Small intestine (tissue), 7 donors: ENCODE data around the gene TENT4A. TPM values are rescaled to one million over a fixed set of nuclear protein-coding genes. Genes with fewer than 3 reads are reported as not detected.

ENCODE experiments used
- DNase-seq, 2 donors: peaks; one replicate each; pipeline versions ENCODE4 v3.0.0 to v3.0.0-alpha.2; 2013
- FAIRE-seq: peaks from 2 replicates; lab custom pipeline; 2012; peaks lifted over from hg19 to GRCh38; lab: Jason Lieb, UNC
- H3K27ac ChIP-seq, 3 donors: one replicate each; pipeline ENCODE4 v1.5.1; 2013; ENCODE audit warnings: low read length in 2 of 3, mild to moderate bottlenecking in 2 of 3, control low read depth in 1 of 3, inconsistent platforms in 1 of 3, low read depth in 1 of 3, moderate library complexity in 1 of 3
- H3K27me3 ChIP-seq, 3 donors: one replicate each; pipeline ENCODE4 v1.6.1; 2013; ENCODE audit warnings: low read length in 3 of 3, inconsistent platforms in 1 of 3; ENCODE audit not compliant: control insufficient read depth in 3 of 3, insufficient read depth in 3 of 3
- H3K36me3 ChIP-seq, 3 donors: one replicate each; pipeline ENCODE4 v1.6.1; 2013; ENCODE audit warnings: low read length in 3 of 3, inconsistent platforms in 1 of 3, low read depth in 1 of 3, mild to moderate bottlenecking in 1 of 3, moderate library complexity in 1 of 3; ENCODE audit not compliant: control insufficient read depth in 3 of 3, insufficient read depth in 2 of 3
- H3K4me1 ChIP-seq, 3 donors: one replicate each; pipeline ENCODE4 v1.6.1; 2013; ENCODE audit warnings: low read length in 2 of 3, inconsistent platforms in 1 of 3, low read depth in 1 of 3, mild to moderate bottlenecking in 1 of 3, moderate library complexity in 1 of 3; ENCODE audit not compliant: control insufficient read depth in 3 of 3, insufficient read depth in 2 of 3
- H3K4me3 ChIP-seq, 3 donors: one replicate each; pipeline ENCODE4 v1.5.1; 2013; ENCODE audit warnings: low read length in 3 of 3, control low read depth in 1 of 3, inconsistent platforms in 1 of 3, low read depth in 1 of 3, mild to moderate bottlenecking in 1 of 3, moderate library complexity in 1 of 3
- H3K9me3 ChIP-seq, 2 donors: one replicate each; pipeline ENCODE4 v1.6.1; 2013; ENCODE audit warnings: low read depth in 1 of 2, low read length in 1 of 2; ENCODE audit not compliant: control insufficient read depth in 2 of 2, insufficient read depth in 1 of 2
- WGBS, 3 donors: extraction: QIAGEN DNeasy Blood & Tissue Kit; methylation state at CpG; one replicate each; pipeline ENCODE4 v1.1.7; 2013; 5-methylcytosine and 5-hydroxymethylcytosine counted together
- polyA plus RNA-seq, 4 donors: library from polyadenylated mRNA; stranded (reverse) in 3 of 4; unstranded in 1 of 4; fragments of 200-250 nt in 3 of 4; fragments of 120-200 nt in 1 of 4; gene quantifications; one replicate each; pipeline versions ENCODE4 v1.2.1 to v1.2.3, GENCODE V29; 2013
- donor health status: healthy with polysubstance abuse.
- donor health status: control.
- donor health status: control.
- donor health status: Bipolar disorder and iron deficiency.
- donor health status: healthy.

Gene TENT4A
- polyA plus RNA-seq, 4 donors = 8.6 to 19.0 (median 11.2) TPM

- WGBS, 3 donors = 92 to 98% (median 93%) methylated on average over 17 of the region's 17 CpGs
- no peak overlapping the region for H3K4me3 ChIP-seq
- FAIRE-seq = no peak
- H3K27ac ChIP-seq = no peak overlapping the region
- H3K27me3 ChIP-seq = no peaks in the 10 kb centered on the region
- H3K36me3 ChIP-seq = peaks cover 20 to 72% (median 29%) of the 10 kb centered on the region in 3 donors
- H3K9me3 ChIP-seq = no peaks in the 10 kb centered on the region
- no peaks in the 10 kb centered on the region for H3K4me1 ChIP-seq
- DNase-seq = no peak
Measured at GRCh38 chr5:6755941-6756340, 42.7 kb downstream of the TENT4A start.

- Histone ChIP-seq H3K4me3 (no peak overlapping the region), H3K36me3 (peaks cover 9 to 58% (median 26%) of the 10 kb centered on the region in 3 donors), H3K4me1 (no peaks in the 10 kb centered on the region), H3K27me3 (no peaks in the 10 kb centered on the region), H3K27ac (no peak overlapping the region), H3K9me3 (no peaks in the 10 kb centered on the region)
- DNase-seq = no peak
- FAIRE-seq = no peak
- 88 to 94% (median 93%) methylated on average over 8 of the region's 8 CpGs for WGBS, 3 donors
Measured at GRCh38 chr5:6757414-6757969, 44.3 kb downstream of the TENT4A start.

GRCh38 chr5:6758236-6758635 lies 45.0 kb downstream of the TENT4A start:
- DNase-seq = no peak
- H3K4me3 ChIP-seq = no peak overlapping the region
- WGBS, 3 donors = 79 to 94% (median 89%) methylated on average over 6 of the region's 6 CpGs
- no peak overlapping the region for H3K27ac ChIP-seq
- no peaks in the 10 kb centered on the region for H3K9me3 ChIP-seq
- H3K27me3 ChIP-seq = no peaks in the 10 kb centered on the region
- H3K36me3 ChIP-seq = peaks cover 9 to 52% (median 20%) of the 10 kb centered on the region in 3 donors
- FAIRE-seq = no peak
- no peaks in the 10 kb centered on the region for H3K4me1 ChIP-seq

GRCh38 chr5:6758706-6759105 lies 45.5 kb downstream of the TENT4A start:
- H3K27me3 ChIP-seq = no peaks in the 10 kb centered on the region
- no peak overlapping the region for H3K4me3 ChIP-seq
- FAIRE-seq (no peak), DNase-seq (no peak)
- peaks cover 4 to 47% (median 18%) of the 10 kb centered on the region in 3 donors for H3K36me3 ChIP-seq
- H3K4me1 ChIP-seq = no peaks in the 10 kb centered on the region
- H3K9me3 ChIP-seq = no peaks in the 10 kb centered on the region
- WGBS, 3 donors = 93 to 96% (median 94%) methylated on average over 20 of the region's 20 CpGs
- no peak overlapping the region for H3K27ac ChIP-seq

- Histone ChIP-seq H3K4me3 (no peak overlapping the region), H3K27me3 (no peaks in the 10 kb centered on the region), H3K4me1 (no peaks in the 10 kb centered on the region), H3K9me3 (no peaks in the 10 kb centered on the region), H3K27ac (no peak overlapping the region), H3K36me3 (peaks cover 1 to 42% (median 18%) of the 10 kb centered on the region in 3 donors)
- WGBS, 3 donors = 61 to 80% (median 67%) methylated on average over 9 of the region's 9 CpGs
- DNase-seq = no peak
- no peak for FAIRE-seq
Measured at GRCh38 chr5:6759401-6759800, 46.2 kb downstream of the TENT4A start.

- WGBS, 3 donors = 77 to 83% (median 78%) methylated on average over 5 of the region's 5 CpGs
- Histone ChIP-seq H3K9me3 (no peaks in the 10 kb centered on the region), H3K27ac (no peak overlapping the region), H3K27me3 (no peaks in the 10 kb centered on the region), H3K4me3 (no peak overlapping the region), H3K36me3 (peaks cover 0 to 36% (median 17%) of the 10 kb centered on the region in 3 donors), H3K4me1 (no peaks in the 10 kb centered on the region)
- no peak for DNase-seq
- FAIRE-seq = no peak
Measured at GRCh38 chr5:6759983-6760382, 46.8 kb downstream of the TENT4A start.

GRCh38 chr5:6760686-6761085 lies 47.5 kb downstream of the TENT4A start:
- Histone ChIP-seq H3K27me3 (no peaks in the 10 kb centered on the region), H3K4me3 (no peak overlapping the region), H3K27ac (no peak overlapping the region), H3K4me1 (no peaks in the 10 kb centered on the region), H3K36me3 (peaks cover 0 to 30% (median 13%) of the 10 kb centered on the region in 3 donors), H3K9me3 (no peaks in the 10 kb centered on the region)
- WGBS, 3 donors = 64 to 75% (median 74%) methylated on average over 9 of the region's 9 CpGs
- DNase-seq (no peak), FAIRE-seq (no peak)

- Histone ChIP-seq H3K27me3 (no peaks in the 10 kb centered on the region), H3K36me3 (peaks cover 0 to 24% (median 8%) of the 10 kb centered on the region in 3 donors), H3K27ac (no peak overlapping the region), H3K4me3 (no peak overlapping the region), H3K4me1 (no peaks in the 10 kb centered on the region), H3K9me3 (no peaks in the 10 kb centered on the region)
- DNase-seq (no peak), FAIRE-seq (no peak)
Measured at GRCh38 chr5:6761333-6761732, 48.1 kb downstream of the TENT4A start.

- H3K36me3 ChIP-seq = peaks cover 0 to 18% (median 3%) of the 10 kb centered on the region in 3 donors
- WGBS, 3 donors = 93 to 97% (median 97%) methylated on average over 8 of the region's 8 CpGs
- H3K27me3 ChIP-seq = no peaks in the 10 kb centered on the region
- no peaks in the 10 kb centered on the region for H3K4me1 ChIP-seq
- no peak for DNase-seq
- no peak overlapping the region for H3K4me3 ChIP-seq
- H3K9me3 ChIP-seq = no peaks in the 10 kb centered on the region
- no peak for FAIRE-seq
- no peak overlapping the region for H3K27ac ChIP-seq
Measured at GRCh38 chr5:6762116-6762515, 48.9 kb downstream of the TENT4A start.
